H4 (cell line): ENCODE data around the gene TMBIM4. TPM values are rescaled to one million over a fixed set of nuclear protein-coding genes. Genes with fewer than 3 reads are reported as not detected.
"Not testable (repeated sequence)": the region's sequence is repeated elsewhere in the genome, so short reads cannot be mapped to it uniquely, and the experiment has no call there.

ENCODE experiments used
- DNase-seq: peaks from one replicate; pipeline ENCODE4 v3.0.0-alpha.2; 2015; ENCODE audit warnings: low spot score
- total RNA-seq: library from RNA; depleted of rRNA; stranded (reverse); fragments of >200 nt; shearing (Covaris generic); gene quantifications from 2 replicates; pipeline ENCODE4 v1.2.3, GENCODE V29; 2014; rRNA removed

Gene TMBIM4, protein sequence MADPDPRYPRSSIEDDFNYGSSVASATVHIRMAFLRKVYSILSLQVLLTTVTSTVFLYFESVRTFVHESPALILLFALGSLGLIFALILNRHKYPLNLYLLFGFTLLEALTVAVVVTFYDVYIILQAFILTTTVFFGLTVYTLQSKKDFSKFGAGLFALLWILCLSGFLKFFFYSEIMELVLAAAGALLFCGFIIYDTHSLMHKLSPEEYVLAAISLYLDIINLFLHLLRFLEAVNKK
- total RNA-seq, result 114 and 182 TPM in 2 replicates

DNA sequence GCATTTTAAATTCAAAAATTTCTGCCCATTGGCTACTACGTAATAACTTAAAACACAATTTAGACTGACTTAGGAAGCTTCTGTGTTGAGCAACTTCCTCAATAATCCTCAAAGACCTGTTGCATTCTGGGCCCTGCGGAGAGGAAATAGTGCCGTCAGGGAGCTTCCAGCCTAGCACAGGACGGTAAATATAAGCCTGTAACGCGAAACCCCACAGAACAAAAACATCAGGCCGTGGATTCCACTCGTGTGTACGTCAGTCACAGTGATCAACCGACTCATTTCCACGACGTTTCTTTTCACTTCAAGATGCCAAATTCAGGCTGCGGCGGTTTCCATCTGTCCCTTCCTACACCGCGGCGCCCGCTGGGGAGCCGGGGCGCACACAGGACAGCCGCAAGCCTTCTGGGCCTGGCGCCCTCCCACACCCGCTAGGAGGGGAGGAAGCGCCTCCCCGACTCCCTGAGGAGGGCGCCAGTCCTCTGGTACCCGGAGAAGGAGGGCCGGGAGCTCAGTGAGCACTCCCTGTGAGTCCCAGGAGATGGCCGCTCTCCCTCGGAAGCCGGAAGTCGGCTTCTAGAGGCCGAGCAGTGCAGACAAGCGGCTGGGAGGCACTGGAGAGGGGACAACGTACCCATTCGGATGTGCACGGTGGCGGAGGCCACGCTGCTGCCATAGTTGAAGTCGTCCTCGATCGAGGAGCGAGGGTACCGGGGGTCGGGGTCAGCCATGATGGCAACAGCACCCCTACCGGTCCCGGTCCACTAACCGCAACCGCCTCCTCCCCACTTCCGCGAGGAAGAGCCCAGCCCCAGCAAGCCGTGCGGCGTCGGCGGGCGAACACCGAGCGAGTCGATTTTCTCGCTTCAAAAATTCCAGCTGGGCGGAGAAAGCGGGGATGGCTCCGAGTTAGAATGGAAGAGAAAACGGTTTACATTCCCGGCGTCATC lies at the start of gene TMBIM4:
Gene TMBIM4 (minus strand): TSS at position 776 of the 950 bp plus-strand sequence. CDS start 45 bp downstream, at position 731.
- peak; percentile 88 for DNase-seq

DNA sequence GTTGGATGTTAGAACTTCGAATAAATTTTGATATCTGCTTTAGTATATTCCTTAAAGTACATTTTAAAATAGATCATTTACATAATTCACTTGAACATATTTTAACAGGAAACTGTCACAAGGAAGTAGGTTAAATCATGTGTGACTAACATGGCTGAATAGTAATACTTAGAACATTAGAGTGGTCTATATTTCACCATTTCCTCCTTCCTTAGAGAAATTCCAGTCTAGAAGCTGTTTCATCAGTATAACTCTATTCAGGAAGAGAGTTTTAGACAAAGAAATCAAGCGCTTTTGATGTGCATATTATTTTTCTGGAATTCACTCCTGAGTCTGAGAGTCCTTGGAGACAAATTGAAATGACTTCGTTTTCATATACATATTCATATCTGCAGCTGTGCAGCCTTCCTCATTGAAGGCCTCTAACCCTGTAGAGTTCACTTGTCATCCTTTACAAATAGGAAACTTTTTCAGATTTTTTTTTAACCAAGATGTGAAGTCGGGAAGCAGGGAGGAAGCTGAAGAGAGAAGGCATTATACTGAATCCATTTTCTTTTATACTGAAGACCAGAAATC lies 47.6 kb upstream of the TMBIM4 start:
- DNase-seq, result no peak

DNA sequence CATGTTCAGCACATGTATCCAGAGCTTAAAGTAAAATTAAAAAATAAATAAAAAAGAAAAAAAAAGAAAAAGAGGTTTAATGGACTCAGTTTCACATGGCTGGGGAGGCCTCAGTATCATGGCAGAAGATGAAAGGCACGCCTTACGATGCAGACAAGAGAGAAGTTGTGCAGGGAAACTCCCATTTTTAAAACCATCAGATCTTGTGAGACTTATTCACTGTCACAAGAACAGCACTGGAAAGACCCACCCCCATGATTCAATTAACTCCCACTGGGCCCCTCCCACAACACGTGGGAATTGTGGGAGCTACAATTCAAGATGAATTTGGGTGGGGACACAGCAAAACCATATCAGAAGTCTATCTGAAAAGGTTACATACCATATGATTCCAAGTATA lies 43.2 kb upstream of the TMBIM4 start:
- DNase-seq, result not testable (repeated sequence)

DNA sequence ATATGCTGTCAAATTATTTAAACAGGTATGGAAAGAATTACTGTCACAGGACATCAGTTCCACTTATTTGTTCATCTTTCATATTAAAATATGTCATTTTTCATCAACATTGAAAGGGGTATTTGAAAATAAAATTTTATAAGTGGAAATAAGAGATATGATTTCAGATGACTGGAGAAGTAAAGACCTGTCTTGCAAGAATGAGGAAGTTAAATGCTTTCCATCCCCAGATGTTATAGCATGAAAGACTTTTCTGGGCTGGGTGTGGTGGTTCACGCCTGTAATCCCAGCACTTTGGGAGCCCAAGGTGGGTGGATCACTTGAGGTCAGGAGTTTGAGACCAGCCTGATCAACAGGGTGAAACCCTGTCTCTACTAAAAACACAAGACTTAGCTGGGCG lies 41.8 kb upstream of the TMBIM4 start:
- not testable (repeated sequence) for DNase-seq

GRCh38 chr12:66210840-66211239 lies 41.0 kb upstream of the TMBIM4 start:
- no peak for DNase-seq

- no peak for DNase-seq
These were observed 36.3 kb upstream of the TMBIM4 start for GRCh38 chr12:66206141-66206540.

DNA sequence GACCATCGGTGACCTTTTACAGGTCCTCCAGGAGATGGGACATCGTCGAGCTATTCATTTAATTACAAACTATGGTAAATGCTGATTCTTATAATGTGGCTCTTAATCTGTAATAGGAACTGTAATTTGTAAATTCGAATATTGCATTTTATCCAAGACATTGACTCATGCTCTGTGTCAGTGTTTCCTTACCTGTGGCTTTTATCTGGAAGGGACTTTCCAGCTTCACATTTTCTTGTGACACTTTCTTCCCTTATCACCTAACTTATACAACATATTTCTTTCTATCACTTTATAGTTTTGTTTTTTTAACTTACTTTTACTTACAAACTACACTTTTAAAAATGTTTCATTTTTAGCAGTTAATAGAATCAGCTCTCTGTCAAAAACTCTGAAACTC lies 34.0 kb upstream of the TMBIM4 start:
- DNase-seq, result no peak

DNA sequence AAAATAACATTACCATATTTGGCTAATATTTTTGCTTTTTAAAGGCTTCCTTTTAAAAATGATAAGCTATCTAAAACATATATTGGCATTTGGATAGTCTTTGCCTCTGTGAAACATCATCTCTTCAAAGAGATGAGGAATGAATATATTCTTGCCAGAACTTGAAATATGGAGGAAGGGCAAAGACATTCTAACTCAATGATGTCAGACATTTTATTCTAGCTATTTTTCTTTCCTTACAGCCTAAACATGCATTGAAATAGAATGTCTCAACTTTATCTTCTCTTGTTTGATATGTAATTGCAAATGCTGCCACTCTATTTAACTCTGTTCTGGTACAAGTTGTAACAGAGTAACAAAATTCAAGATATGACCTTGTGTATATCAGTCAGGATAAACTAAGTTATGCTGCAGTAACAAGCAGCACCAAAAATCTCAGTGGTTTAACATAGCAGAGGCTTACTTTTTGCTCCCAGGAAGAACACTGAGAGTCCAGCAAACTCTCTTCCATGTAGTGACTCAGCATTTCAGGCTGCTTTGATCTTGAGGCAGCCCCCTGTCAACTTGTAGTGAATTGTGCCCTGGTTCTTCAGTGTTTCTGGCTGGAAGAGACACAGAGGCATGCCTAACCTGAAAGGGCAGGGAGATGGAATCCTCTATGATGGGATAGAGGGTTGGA lies 30.2 kb upstream of the TMBIM4 start:
- DNase-seq, result no peak

DNA sequence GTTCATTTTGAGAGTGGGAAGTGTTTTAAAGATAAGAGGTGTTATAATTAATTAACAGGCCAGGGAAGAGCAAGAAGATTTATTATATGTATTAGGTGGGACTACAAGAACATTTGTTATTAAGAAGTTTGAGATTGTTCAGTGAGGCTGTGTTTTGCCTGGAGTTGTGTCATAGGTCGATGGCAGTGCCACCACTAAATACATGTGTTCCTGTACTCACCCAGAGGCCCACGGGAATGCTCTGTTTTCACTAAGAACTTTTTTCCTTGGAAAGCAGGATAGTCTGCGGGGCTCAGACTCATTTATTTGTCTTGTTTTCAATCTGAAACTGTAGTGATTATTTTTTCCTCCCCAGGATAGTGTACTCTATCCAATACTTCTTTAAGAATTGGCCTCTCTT lies 29.3 kb upstream of the TMBIM4 start:
- DNase-seq, result no peak

- no peak for DNase-seq
These were observed 27.7 kb upstream of the TMBIM4 start for GRCh38 chr12:66197495-66197921.

- DNase-seq, result no peak
These were observed 27.0 kb upstream of the TMBIM4 start for GRCh38 chr12:66196806-66197205.

DNA sequence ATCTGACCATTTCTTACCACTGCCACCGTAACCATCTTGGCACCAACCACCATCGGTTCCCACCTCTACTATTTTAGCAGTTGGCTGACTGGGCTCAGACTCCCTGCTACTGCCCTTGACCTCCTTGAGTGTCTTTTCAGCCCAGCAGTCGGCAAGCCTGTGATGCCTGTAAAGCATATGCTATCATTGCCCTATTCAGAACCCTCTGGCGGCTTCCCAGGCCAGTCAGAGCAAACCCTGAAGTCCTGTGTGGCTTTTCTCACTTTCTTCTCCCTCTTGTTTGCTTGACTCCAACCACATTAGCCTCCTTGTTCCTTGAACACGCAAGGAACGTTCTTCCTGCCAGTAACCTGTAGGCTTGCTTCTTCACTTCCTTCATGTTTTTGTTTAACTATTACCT lies 25.4 kb upstream of the TMBIM4 start:
- DNase-seq, result no peak

GRCh38 chr12:66194122-66194521 lies 24.3 kb upstream of the TMBIM4 start:
- DNase-seq, result no peak

DNA sequence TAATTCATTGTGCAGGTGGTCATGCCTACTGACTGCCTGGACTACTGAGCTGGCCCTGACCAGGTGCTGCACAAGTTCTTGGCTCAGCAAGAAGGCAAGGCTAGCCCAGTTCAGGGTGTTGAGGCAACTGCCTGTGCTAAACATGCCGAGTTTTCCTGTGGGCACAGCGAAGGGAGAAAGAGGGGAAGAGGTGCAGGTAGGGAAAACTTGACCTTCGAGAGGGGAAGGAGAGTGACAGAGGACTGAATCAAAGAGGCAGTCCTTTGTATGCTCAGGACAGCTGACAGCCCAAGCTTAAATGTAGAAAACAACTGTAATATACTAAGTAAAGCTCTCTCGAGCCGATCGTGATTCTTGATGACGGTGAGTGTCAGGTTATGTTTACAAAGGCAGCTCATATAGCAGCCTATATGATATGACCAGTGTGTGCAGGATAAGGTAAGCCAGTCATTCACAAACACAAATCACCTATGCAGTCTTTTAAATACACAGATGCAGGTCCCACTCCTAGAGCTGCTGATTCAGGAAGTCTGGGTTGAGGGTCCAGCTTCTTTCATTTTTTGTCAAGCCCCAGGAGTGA lies 21.8 kb upstream of the TMBIM4 start:
- DNase-seq, result no peak

DNA sequence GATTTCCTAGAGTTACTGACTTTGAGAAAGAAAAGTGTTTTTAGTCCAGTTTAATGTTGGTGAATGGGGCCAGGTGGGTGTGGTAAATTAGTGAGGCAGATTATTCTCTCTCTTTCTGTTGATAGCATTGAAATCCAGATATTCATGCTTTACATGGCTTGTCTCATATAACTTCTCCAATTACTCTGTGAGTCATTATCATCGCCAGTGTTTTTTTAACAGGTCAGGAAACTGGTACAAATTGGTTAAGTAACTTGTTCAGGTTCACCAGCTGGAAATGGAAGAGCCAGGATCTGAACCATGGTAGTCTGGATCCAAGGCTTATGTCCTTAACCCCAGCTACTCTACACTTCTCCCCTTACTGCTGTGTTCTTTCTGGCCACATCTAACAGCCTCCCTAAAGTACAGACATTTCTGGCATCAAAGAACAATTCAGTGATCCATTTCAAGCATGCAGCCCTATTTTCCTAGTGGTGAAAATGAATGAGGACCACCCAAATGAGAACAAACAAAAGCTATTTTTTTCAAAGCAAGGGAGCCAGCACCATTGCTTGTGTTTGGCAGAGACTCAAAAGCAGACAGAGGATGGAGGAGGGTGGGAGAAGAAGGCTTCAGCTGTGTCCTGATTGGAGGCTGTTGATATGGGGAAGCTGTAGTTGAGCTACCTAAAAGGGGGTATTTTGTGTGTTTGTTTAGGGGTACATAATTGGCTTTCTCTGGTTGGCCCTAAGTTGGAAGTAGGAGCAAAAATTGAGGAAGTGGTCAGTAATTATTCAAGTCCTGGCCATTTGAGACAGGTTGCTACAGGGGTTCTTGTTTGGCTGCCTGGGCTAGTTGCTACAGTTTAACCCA lies 20.9 kb upstream of the TMBIM4 start:
- DNase-seq, result no peak

DNA sequence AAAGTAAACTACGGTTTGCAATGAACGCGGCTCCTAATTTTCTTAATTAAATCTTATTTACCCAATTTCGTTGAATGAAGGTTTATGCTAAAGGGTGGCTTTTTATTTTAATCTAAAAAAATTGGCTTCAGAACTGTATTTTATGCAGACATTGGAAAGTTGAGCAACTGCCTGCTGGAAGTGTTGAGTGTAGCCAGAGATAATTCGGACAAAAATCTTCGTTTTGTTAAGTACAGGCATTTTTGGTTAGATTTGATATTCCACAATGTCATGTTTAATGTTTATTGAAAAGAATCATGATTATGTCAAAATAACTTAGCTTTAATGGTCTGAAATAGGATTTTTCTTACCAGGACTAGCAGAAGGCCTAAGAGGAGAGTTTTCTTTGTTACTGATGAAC lies 20.1 kb upstream of the TMBIM4 start:
- DNase-seq, result no peak

- no peak for DNase-seq
These were observed 19.7 kb upstream of the TMBIM4 start for GRCh38 chr12:66189486-66189843.

DNA sequence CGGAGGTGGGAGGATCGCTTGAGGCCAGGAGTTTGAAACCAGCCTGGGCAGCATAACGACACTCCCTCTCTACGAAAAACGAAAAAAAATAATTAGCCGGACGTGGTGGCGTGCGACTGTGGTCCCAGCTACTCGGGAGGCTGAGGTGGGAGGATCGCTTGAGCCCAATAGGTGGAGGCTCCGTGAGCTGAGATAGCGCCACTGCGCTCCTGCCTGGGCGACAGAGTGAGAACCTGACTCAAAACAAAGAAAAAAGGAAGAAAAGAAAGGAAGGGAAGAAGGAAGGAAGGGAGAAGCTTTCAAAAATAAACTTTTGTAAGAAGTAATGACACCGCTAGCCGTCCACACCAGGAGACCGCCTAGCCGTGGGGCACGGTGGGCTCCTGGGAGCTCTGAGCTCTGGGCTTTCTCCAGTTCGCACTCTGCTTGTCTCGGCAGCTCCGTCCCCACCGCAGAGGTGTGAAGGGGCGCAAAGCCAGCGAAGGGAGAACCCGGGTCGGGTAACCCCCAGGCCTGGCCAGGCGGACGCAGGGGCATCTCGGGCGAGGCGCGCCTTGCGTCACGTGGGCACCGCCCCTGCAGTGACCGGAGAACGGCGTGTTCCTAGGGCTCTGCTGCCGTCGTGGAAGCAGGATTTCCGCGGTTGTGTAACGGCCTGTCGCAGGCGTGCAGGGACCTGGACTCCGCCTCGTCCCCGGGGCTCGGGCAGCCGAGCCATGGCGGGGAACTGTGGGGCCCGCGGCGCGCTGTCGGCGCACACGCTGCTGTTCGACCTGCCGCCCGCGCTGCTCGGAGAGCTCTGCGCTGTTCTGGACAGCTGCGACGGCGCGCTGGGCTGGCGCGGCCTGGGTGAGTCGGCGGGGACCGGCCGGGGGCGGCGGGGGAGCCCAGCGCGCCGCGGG lies 19.0 kb upstream of the TMBIM4 start, which contains the start of gene IRAK3:
Gene IRAK3 (plus strand): TSS at position 631 of the 902 bp plus-strand sequence. CDS start 86 bp downstream, at position 717.
- no peak for DNase-seq

DNA sequence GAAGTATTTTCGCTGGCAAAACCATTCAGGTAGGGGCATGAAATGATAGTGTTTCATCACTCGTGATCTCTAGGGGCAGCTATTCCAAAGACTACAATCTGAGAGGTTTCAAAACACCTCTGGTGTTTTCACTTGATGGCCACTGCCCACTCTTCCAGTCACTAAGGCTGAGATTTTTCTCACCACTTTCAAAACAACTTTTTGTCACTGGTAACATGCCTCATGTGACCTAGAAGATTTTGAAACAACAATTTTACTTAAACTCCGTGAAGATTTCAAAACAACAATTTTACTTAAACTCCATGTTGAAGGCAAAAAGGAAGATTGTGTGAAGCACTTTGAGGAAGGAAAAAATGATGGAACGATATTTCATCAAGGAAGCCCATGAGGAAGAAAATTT lies 18.0 kb upstream of the TMBIM4 start:
- DNase-seq, result no peak

GRCh38 chr12:66187036-66187435 lies 17.2 kb upstream of the TMBIM4 start:
- no peak for DNase-seq
